ENCODE results near the gene GBX2.

- TF ChIP-seq USF2 (IDR thresholded peaks at IDR 0.05; ENCODE audit: low read length) (no peak), TAF7 (optimal IDR thresholded peaks at IDR 0.05; ENCODE audit: borderline replicate concordance, low read depth, low read length) (no peak), KDM1A (IDR thresholded peaks at IDR 0.05; ENCODE audit: borderline replicate concordance, low read length) (no peak)
Measured at GRCh38 chr2:236161531-236161930, 6.7 kb downstream of the GBX2 start.

Measured in H1 (cell line).